GM21786 (cell line): ENCODE data around the gene LYPD5.
"Not testable (repeated sequence)": the region's sequence is repeated elsewhere in the genome, so short reads cannot be mapped to it uniquely, and the experiment has no call there.

Source experiments
- ATAC-seq: cut with Tn5 transposase; IDR thresholded peaks from one replicate; pipeline ENCODE4 v1.9.1; 2021; ENCODE audit not compliant: unreplicated experiment

The LYPD5 gene

GRCh38 chr19:43802216-43802951 lies at the start of gene LYPD5:
TSS of gene LYPD5 (minus strand) at chr19:43802447. CDS start at chr19:43802380, 67 bp downstream.
- no peak for ATAC-seq

GRCh38 chr19:43848821-43849220 lies 46.6 kb upstream of the LYPD5 start:
- no peak for ATAC-seq

- no peak for ATAC-seq
Measured at GRCh38 chr19:43847884-43848283, 45.6 kb upstream of the LYPD5 start.

GRCh38 chr19:43847246-43847645 lies 45.0 kb upstream of the LYPD5 start:
- ATAC-seq = no peak

- ATAC-seq = no peak
Measured at GRCh38 chr19:43842007-43842406, 39.8 kb upstream of the LYPD5 start.

GRCh38 chr19:43839139-43839538 lies 36.9 kb upstream of the LYPD5 start:
- ATAC-seq = no peak

- peak; percentile 86 for ATAC-seq
Measured at GRCh38 chr19:43826787-43827754, 24.8 kb upstream of the LYPD5 start, which contains the start of gene ZNF283. TSS of gene ZNF283 (plus strand) at chr19:43827321. CDS start at chr19:43833505, 6,184 bp downstream.

GRCh38 chr19:43824572-43824971 lies 22.3 kb upstream of the LYPD5 start:
- ATAC-seq = not testable (repeated sequence)

- ATAC-seq = not testable (repeated sequence)
Measured at GRCh38 chr19:43823856-43824255, 21.6 kb upstream of the LYPD5 start.

- no peak for ATAC-seq
Measured at GRCh38 chr19:43820884-43821215, 18.6 kb upstream of the LYPD5 start.

GRCh38 chr19:43820098-43820883 lies 18.0 kb upstream of the LYPD5 start:
- ATAC-seq = no peak

- ATAC-seq = no peak
Measured at GRCh38 chr19:43818500-43818899, 16.3 kb upstream of the LYPD5 start.

- ATAC-seq = not testable (repeated sequence)
Measured at GRCh38 chr19:43817454-43817853, 15.2 kb upstream of the LYPD5 start.

GRCh38 chr19:43814663-43815352 lies 12.6 kb upstream of the LYPD5 start:
- no peak for ATAC-seq

GRCh38 chr19:43812688-43813087 lies 10.4 kb upstream of the LYPD5 start:
- no peak for ATAC-seq

GRCh38 chr19:43812259-43812658 lies 10.0 kb upstream of the LYPD5 start:
- ATAC-seq = no peak

GRCh38 chr19:43811837-43812236 lies 9.6 kb upstream of the LYPD5 start:
- ATAC-seq = no peak

GRCh38 chr19:43809762-43810696 lies 7.8 kb upstream of the LYPD5 start:
- no peak for ATAC-seq

GRCh38 chr19:43807651-43808050 lies 5.4 kb upstream of the LYPD5 start:
- no peak for ATAC-seq
